Activated CD4-positive, alpha-beta memory T cell treated with anti-CD3 and anti-CD28 coated beads for 36 hours (primary cell): Measurements from ENCODE around the gene BABAM2. TPM values are rescaled to one million over a fixed set of nuclear protein-coding genes. Genes with fewer than 3 reads are reported as not detected.
A peak's percentile ranks its signal among the peaks of the same experiment; 100 is the strongest.

Source experiments
- CTCF ChIA-PET: fragments of 350-600 bp; sonication (Branson Sonifier 250); formaldehyde crosslinking; loops from one replicate; lab custom pipeline; 2021; ENCODE audit warnings: antibody characterized with exemption, inconsistent platforms; lab: Charles Lee
- POLR2A ChIA-PET: fragments of 350-600 bp; sonication (Branson Sonifier 250); formaldehyde crosslinking; loops from one replicate; lab custom pipeline; 2021; ENCODE audit warnings: antibody characterized with exemption; lab: Charles Lee
- DNase-seq: peaks from one replicate; pipeline ENCODE4 v3.0.0-alpha.2; 2020
- H3K27ac Mint-ChIP-seq: one replicate; pipeline ENCODE4 v1.8.0; 2021; ENCODE audit warnings: mixed read lengths
- H3K27me3 Mint-ChIP-seq: one replicate; pipeline ENCODE4 v1.8.0; 2021; ENCODE audit warnings: mixed read lengths
- H3K36me3 Mint-ChIP-seq: one replicate; pipeline ENCODE4 v1.8.0; 2021; ENCODE audit warnings: mixed read lengths
- H3K4me1 Mint-ChIP-seq: one replicate; pipeline ENCODE4 v1.8.0; 2021; ENCODE audit warnings: low read depth, mixed read lengths
- H3K4me3 Mint-ChIP-seq: one replicate; pipeline ENCODE4 v1.8.0; 2021; ENCODE audit warnings: mild to moderate bottlenecking, mixed read lengths
- H3K9me3 Mint-ChIP-seq: one replicate; pipeline ENCODE4 v1.8.0; 2021; ENCODE audit warnings: mixed read lengths
- intact Hi-C: fragments of 100-400 bp; cut with micrococcal nuclease; formaldehyde crosslinking; loops from one replicate; pipeline ENCODE4 v1.15.1; 2023
- total RNA-seq, 2 experiments: library from RNA; stranded (reverse); gene quantifications; one replicate each; pipeline ENCODE4 v1.2.3, GENCODE V29; 2021

The BABAM2 gene
- total RNA-seq, 2 experiments from 2014 or later, result 72.3 to 76.6 TPM

GRCh38 chr2:28350791-28351285, 460.3 kb downstream of the BABAM2 start:
- ChIA-PET POLR2A (no interaction called here), CTCF (interaction anchor here (1.5 kb wide), 1 partner anchor 8 kb away, joined by 4 read pairs; no protein-coding TSS in a partner anchor)
- Mint-ChIP-seq H3K27me3 (no peaks in the 10 kb centered on the region), H3K4me3 (no peak overlapping the region), H3K9me3 (no peaks in the 10 kb centered on the region), H3K36me3 (no peaks in the 10 kb centered on the region), H3K4me1 (peaks cover 37% of the 10 kb centered on the region), H3K27ac (no peak overlapping the region)
- no peak for DNase-seq
- intact Hi-C loops, result no loop called here

GRCh38 chr2:28351621-28352020, 461.1 kb downstream of the BABAM2 start:
- Mint-ChIP-seq H3K27ac (peak overlapping the region; percentile 39), H3K36me3 (no peaks in the 10 kb centered on the region), H3K4me3 (no peak overlapping the region), H3K9me3 (no peaks in the 10 kb centered on the region), H3K27me3 (no peaks in the 10 kb centered on the region), H3K4me1 (peaks cover 42% of the 10 kb centered on the region)
- no peak for DNase-seq
- intact Hi-C loops, result no loop called here
- ChIA-PET CTCF (interaction anchor here (1.1 kb wide), 1 partner anchor 8 kb away, joined by 3 read pairs; no protein-coding TSS in a partner anchor), POLR2A (interaction anchor here (0.8 kb wide), 1 partner anchor 40 kb away, joined by 5 read pairs; no protein-coding TSS in a partner anchor)

GRCh38 chr2:28352104-28352503, 461.6 kb downstream of the BABAM2 start:
- intact Hi-C loops, result no loop called here
- POLR2A ChIA-PET, result interaction anchor here (0.8 kb wide), 1 partner anchor 39 kb away, joined by 5 read pairs; no protein-coding TSS in a partner anchor
- Mint-ChIP-seq H3K9me3 (no peaks in the 10 kb centered on the region), H3K36me3 (no peaks in the 10 kb centered on the region), H3K4me3 (no peak overlapping the region), H3K4me1 (peaks cover 40% of the 10 kb centered on the region), H3K27ac (peak overlapping the region; percentile 39), H3K27me3 (no peaks in the 10 kb centered on the region)
- DNase-seq, result no peak
- CTCF ChIA-PET, result interaction anchor here (1.1 kb wide), 1 partner anchor 8 kb away, joined by 3 read pairs; no protein-coding TSS in a partner anchor

GRCh38 chr2:28352610-28353195, 462.2 kb downstream of the BABAM2 start:
- H3K27me3 Mint-ChIP-seq, result no peaks in the 10 kb centered on the region
- H3K9me3 Mint-ChIP-seq, result no peaks in the 10 kb centered on the region
- POLR2A ChIA-PET, result interaction anchor here (0.8 kb wide), 1 partner anchor 39 kb away, joined by 5 read pairs; no protein-coding TSS in a partner anchor
- no peak overlapping the region for H3K4me3 Mint-ChIP-seq
- intact Hi-C loops, result no loop called here
- H3K4me1 Mint-ChIP-seq, result peaks cover 34% of the 10 kb centered on the region
- no peak overlapping the region for H3K27ac Mint-ChIP-seq
- no peak for DNase-seq
- CTCF ChIA-PET, result interaction anchor here (0.7 to 1.1 kb wide), 2 partner anchors 7 to 598 kb away, joined by 3 read pairs; no protein-coding TSS in a partner anchor
- no peaks in the 10 kb centered on the region for H3K36me3 Mint-ChIP-seq

- ChIA-PET POLR2A (no interaction called here), CTCF (no interaction called here)
- Mint-ChIP-seq H3K4me3 (no peak overlapping the region), H3K9me3 (no peaks in the 10 kb centered on the region), H3K27me3 (no peaks in the 10 kb centered on the region), H3K36me3 (no peaks in the 10 kb centered on the region), H3K4me1 (peaks cover 38% of the 10 kb centered on the region), H3K27ac (peak overlapping the region; percentile 13)
- no peak for DNase-seq
- intact Hi-C loops, result loop anchor here (5.0 kb wide), 1 partner anchor 463 kb away; the partner anchor contains the start of genes BABAM2 and RBKS
Observed at GRCh38 chr2:28354920-28355520, 464.5 kb downstream of the BABAM2 start.

GRCh38 chr2:28355521-28356094, 465.1 kb downstream of the BABAM2 start:
- Mint-ChIP-seq H3K36me3 (no peaks in the 10 kb centered on the region), H3K27me3 (no peaks in the 10 kb centered on the region), H3K9me3 (no peaks in the 10 kb centered on the region), H3K4me1 (peaks cover 43% of the 10 kb centered on the region), H3K4me3 (no peak overlapping the region), H3K27ac (peak overlapping the region; percentile 46)
- DNase-seq, result no peak
- ChIA-PET POLR2A (no interaction called here), CTCF (no interaction called here)
- intact Hi-C loops, result loop anchor here (5.0 kb wide), 1 partner anchor 463 kb away; the partner anchor contains the start of genes BABAM2 and RBKS

GRCh38 chr2:28356095-28356911, 465.8 kb downstream of the BABAM2 start:
- ChIA-PET POLR2A (no interaction called here), CTCF (no interaction called here)
- DNase-seq, result peak; percentile 50

GRCh38 chr2:28357055-28357454, 466.5 kb downstream of the BABAM2 start:
- Mint-ChIP-seq H3K9me3 (no peaks in the 10 kb centered on the region), H3K27ac (no peak overlapping the region)
- CTCF ChIA-PET, result no interaction called here

More at GRCh38 chr2:28356095-28356911, 465.8 kb downstream of the BABAM2 start:
- Mint-ChIP-seq H3K27me3 (no peaks in the 10 kb centered on the region), H3K4me3 (no peak overlapping the region), H3K36me3 (no peaks in the 10 kb centered on the region), H3K4me1 (peaks cover 45% of the 10 kb centered on the region), H3K9me3 (no peaks in the 10 kb centered on the region), H3K27ac (peak overlapping the region; percentile 46)
- intact Hi-C loops, result loop anchor here (5.0 kb wide), 1 partner anchor 464 kb away; the partner anchor contains the start of genes BABAM2 and RBKS

GRCh38 chr2:28357948-28358667, 467.6 kb downstream of the BABAM2 start:
- Mint-ChIP-seq H3K27ac (no peak overlapping the region), H3K9me3 (no peaks in the 10 kb centered on the region), H3K4me1 (peaks cover 54% of the 10 kb centered on the region), H3K27me3 (no peaks in the 10 kb centered on the region), H3K36me3 (no peaks in the 10 kb centered on the region), H3K4me3 (peak overlapping the region; percentile 20)
- intact Hi-C loops, result loop anchor here (5.0 kb wide), 1 partner anchor 466 kb away; the partner anchor contains the start of genes BABAM2 and RBKS
- ChIA-PET CTCF (interaction anchor here (1.2 kb wide), 1 partner anchor 8 kb away, joined by 4 read pairs; no protein-coding TSS in a partner anchor), POLR2A (interaction anchor here (2.2 kb wide), 1 partner anchor 33 kb away, joined by 19 read pairs; no protein-coding TSS in a partner anchor)
- no peak for DNase-seq

More at GRCh38 chr2:28357055-28357454, 466.5 kb downstream of the BABAM2 start:
- Mint-ChIP-seq H3K4me3 (no peak overlapping the region), H3K27me3 (no peaks in the 10 kb centered on the region), H3K36me3 (no peaks in the 10 kb centered on the region), H3K4me1 (peaks cover 45% of the 10 kb centered on the region)
- intact Hi-C loops, result loop anchor here (5.0 kb wide), 1 partner anchor 465 kb away; the partner anchor contains the start of genes BABAM2 and RBKS
- POLR2A ChIA-PET, result interaction anchor here (0.6 kb wide), 1 partner anchor 9 kb away, joined by 3 read pairs; no protein-coding TSS in a partner anchor
- DNase-seq, result no peak

GRCh38 chr2:28358668-28359201, 468.2 kb downstream of the BABAM2 start:
- H3K27ac Mint-ChIP-seq, result peak overlapping the region; percentile 80
- ChIA-PET POLR2A (interaction anchor here (1.6 to 2.2 kb wide), 2 partner anchors 32 to 90 kb away, joined by 3 to 19 read pairs; no protein-coding TSS in a partner anchor), CTCF (interaction anchor here (1.2 kb wide), 1 partner anchor 9 kb away, joined by 4 read pairs; no protein-coding TSS in a partner anchor)
- intact Hi-C loops, result loop anchor here (1.0 to 5.0 kb wide), 2 partner anchors 34 to 466 kb away; partner anchors contain the start of genes BABAM2, FOSL2 and RBKS
- H3K27me3 Mint-ChIP-seq, result no peaks in the 10 kb centered on the region
- DNase-seq, result peak; percentile 33
- H3K4me1 Mint-ChIP-seq, result peaks cover 59% of the 10 kb centered on the region
- H3K9me3 Mint-ChIP-seq, result no peaks in the 10 kb centered on the region
- no peaks in the 10 kb centered on the region for H3K36me3 Mint-ChIP-seq
- peak overlapping the region; percentile 38 for H3K4me3 Mint-ChIP-seq
